Activated naive CD8-positive, alpha-beta T cell treated with anti-CD3 and anti-CD28 coated beads, Interleukin-2, amount 50 U/mL, for 24 hours (primary cell): Measurements from ENCODE around the gene KRTAP10-6.
"Not testable (repeated sequence)": the region's sequence is repeated elsewhere in the genome, so short reads cannot be mapped to it uniquely, and the experiment has no call there.

ENCODE experiments used
- ATAC-seq: fragments of 150-1000 bp; cut with Tn5 transposase; one replicate; pipeline ENCODE4 v1.10.0; 2021
- DNase-seq: peaks from one replicate; pipeline ENCODE4 v3.0.0; 2021
- H3K27ac Mint-ChIP-seq: one replicate; pipeline ENCODE4 v1.8.0; 2021; ENCODE audit warnings: mild to moderate bottlenecking, mixed read lengths
- H3K27me3 Mint-ChIP-seq: one replicate; pipeline ENCODE4 v1.8.0; 2021; ENCODE audit warnings: mixed read lengths
- H3K36me3 Mint-ChIP-seq: one replicate; pipeline ENCODE4 v1.8.0; 2021; ENCODE audit warnings: low read depth, mixed read lengths
- H3K4me1 Mint-ChIP-seq: one replicate; pipeline ENCODE4 v1.8.0; 2021; ENCODE audit warnings: mixed read lengths
- H3K4me3 Mint-ChIP-seq: one replicate; pipeline ENCODE4 v1.8.0; 2021; ENCODE audit warnings: mild to moderate bottlenecking, moderate library complexity, mixed read lengths
- H3K9me3 Mint-ChIP-seq: one replicate; pipeline ENCODE4 v1.8.0; 2021; ENCODE audit warnings: mixed read lengths

Gene KRTAP10-6

GRCh38 chr21:44592446-44593311 lies at the start of gene KRTAP10-6:
Gene KRTAP10-6, minus strand, starts transcription at chr21:44592505. Its CDS starts 21 bp downstream, at chr21:44592484.
- Mint-ChIP-seq H3K4me3 (no peak within 1 kb of the TSS), H3K27me3 (no peaks in the 10 kb centered on the region), H3K27ac (no peak within 1 kb of the TSS), H3K9me3 (no peaks in the 10 kb centered on the region), H3K36me3 (no peaks in the 10 kb centered on the region), H3K4me1 (no peaks in the 10 kb centered on the region)
- DNase-seq (no peak), ATAC-seq (no peak)

- Mint-ChIP-seq H3K27ac (no peak overlapping the region), H3K4me3 (no peak overlapping the region), H3K27me3 (no peaks in the 10 kb centered on the region), H3K4me1 (no peaks in the 10 kb centered on the region), H3K9me3 (peaks cover 38% of the 10 kb centered on the region), H3K36me3 (peaks cover 17% of the 10 kb centered on the region)
- DNase-seq (no peak), ATAC-seq (no peak)
These were observed 48.5 kb upstream of the KRTAP10-6 start for GRCh38 chr21:44640761-44641160.

- no peak overlapping the region for H3K4me3 Mint-ChIP-seq
- DNase-seq, result no peak
- no peaks in the 10 kb centered on the region for H3K4me1 Mint-ChIP-seq
- no peak for ATAC-seq
- H3K27me3 Mint-ChIP-seq, result no peaks in the 10 kb centered on the region
- peaks cover 10% of the 10 kb centered on the region for H3K36me3 Mint-ChIP-seq
- H3K9me3 Mint-ChIP-seq, result peaks cover 34% of the 10 kb centered on the region
- H3K27ac Mint-ChIP-seq, result no peak overlapping the region
These were observed 47.0 kb upstream of the KRTAP10-6 start for GRCh38 chr21:44639331-44639655.

GRCh38 chr21:44638506-44639330 lies 46.4 kb upstream of the KRTAP10-6 start:
- not testable (repeated sequence) for H3K27me3 Mint-ChIP-seq, ATAC-seq, H3K4me1 Mint-ChIP-seq, DNase-seq, H3K4me3 Mint-ChIP-seq, H3K36me3 Mint-ChIP-seq, H3K27ac Mint-ChIP-seq
- peaks cover 30% of the 10 kb centered on the region for H3K9me3 Mint-ChIP-seq

GRCh38 chr21:44637851-44638348 lies 45.6 kb upstream of the KRTAP10-6 start:
- DNase-seq, H3K27me3 Mint-ChIP-seq, ATAC-seq, H3K27ac Mint-ChIP-seq, H3K36me3 Mint-ChIP-seq, H3K4me3 Mint-ChIP-seq, H3K4me1 Mint-ChIP-seq: not testable (repeated sequence)
- H3K9me3 Mint-ChIP-seq, result peaks cover 29% of the 10 kb centered on the region

GRCh38 chr21:44637018-44637850 lies 44.9 kb upstream of the KRTAP10-6 start, which contains the start of gene KRTAP10-10:
Gene KRTAP10-10, plus strand, starts transcription at chr21:44637356. Its CDS starts 62 bp downstream, at chr21:44637418.
- no peaks in the 10 kb centered on the region for H3K36me3 Mint-ChIP-seq
- DNase-seq (no peak), ATAC-seq (no peak)
- no peak within 1 kb of the TSS for H3K4me3 Mint-ChIP-seq
- no peaks in the 10 kb centered on the region for H3K4me1 Mint-ChIP-seq
- no peaks in the 10 kb centered on the region for H3K27me3 Mint-ChIP-seq
- no peak within 1 kb of the TSS for H3K27ac Mint-ChIP-seq
- peaks cover 28% of the 10 kb centered on the region for H3K9me3 Mint-ChIP-seq

GRCh38 chr21:44636209-44637017 lies 44.1 kb upstream of the KRTAP10-6 start:
- H3K4me3 Mint-ChIP-seq, result no peak overlapping the region
- H3K36me3 Mint-ChIP-seq, result peaks cover 5% of the 10 kb centered on the region
- H3K27ac Mint-ChIP-seq, result no peak overlapping the region
- no peaks in the 10 kb centered on the region for H3K4me1 Mint-ChIP-seq
- H3K27me3 Mint-ChIP-seq, result no peaks in the 10 kb centered on the region
- ATAC-seq, result no peak
- DNase-seq, result no peak
- H3K9me3 Mint-ChIP-seq, result peaks cover 31% of the 10 kb centered on the region

- DNase-seq (no peak), ATAC-seq (no peak)
- peaks cover 12% of the 10 kb centered on the region for H3K36me3 Mint-ChIP-seq
- H3K4me1 Mint-ChIP-seq, result peaks cover 18% of the 10 kb centered on the region
- peaks cover 43% of the 10 kb centered on the region for H3K9me3 Mint-ChIP-seq
- no peak overlapping the region for H3K27ac Mint-ChIP-seq
- H3K4me3 Mint-ChIP-seq, result no peak overlapping the region
- H3K27me3 Mint-ChIP-seq, result no peaks in the 10 kb centered on the region
These were observed 39.8 kb upstream of the KRTAP10-6 start for GRCh38 chr21:44632067-44632466.

GRCh38 chr21:44630440-44630839 lies 38.1 kb upstream of the KRTAP10-6 start:
- DNase-seq (no peak), ATAC-seq (no peak)
- H3K4me1 Mint-ChIP-seq, result peaks cover 23% of the 10 kb centered on the region
- H3K4me3 Mint-ChIP-seq, result no peak overlapping the region
- H3K9me3 Mint-ChIP-seq, result peaks cover 43% of the 10 kb centered on the region
- H3K27ac Mint-ChIP-seq, result peak overlapping the region; percentile 26
- no peaks in the 10 kb centered on the region for H3K27me3 Mint-ChIP-seq
- H3K36me3 Mint-ChIP-seq, result peaks cover 12% of the 10 kb centered on the region

GRCh38 chr21:44628707-44629391 lies 36.5 kb upstream of the KRTAP10-6 start:
- H3K9me3 Mint-ChIP-seq, result peaks cover 49% of the 10 kb centered on the region
- DNase-seq, result no peak
- no peak overlapping the region for H3K4me3 Mint-ChIP-seq
- no peak overlapping the region for H3K27ac Mint-ChIP-seq
- H3K27me3 Mint-ChIP-seq, result no peaks in the 10 kb centered on the region
- no peak for ATAC-seq
- H3K36me3 Mint-ChIP-seq, result peaks cover 19% of the 10 kb centered on the region
- H3K4me1 Mint-ChIP-seq, result peaks cover 23% of the 10 kb centered on the region

GRCh38 chr21:44627831-44628233 lies 35.5 kb upstream of the KRTAP10-6 start:
- Mint-ChIP-seq H3K4me1 (peaks cover 23% of the 10 kb centered on the region), H3K36me3 (peaks cover 21% of the 10 kb centered on the region), H3K9me3 (peaks cover 50% of the 10 kb centered on the region)
- not testable (repeated sequence) for H3K4me3 Mint-ChIP-seq, DNase-seq, ATAC-seq, H3K27me3 Mint-ChIP-seq, H3K27ac Mint-ChIP-seq

- Mint-ChIP-seq H3K4me1 (peaks cover 23% of the 10 kb centered on the region), H3K9me3 (peaks cover 53% of the 10 kb centered on the region), H3K36me3 (peaks cover 21% of the 10 kb centered on the region)
- not testable (repeated sequence) for DNase-seq, H3K27me3 Mint-ChIP-seq, H3K27ac Mint-ChIP-seq, ATAC-seq, H3K4me3 Mint-ChIP-seq
These were observed 35.0 kb upstream of the KRTAP10-6 start for GRCh38 chr21:44627181-44627822.
